GM21360 (cell line): ENCODE measurements around the gene GSS.

Experiments
- ATAC-seq: cut with Tn5 transposase; IDR thresholded peaks from one replicate; pipeline ENCODE4 v1.9.1; 2021; ENCODE audit warnings: mild to moderate bottlenecking, moderate library complexity; ENCODE audit not compliant: unreplicated experiment

Gene GSS

DNA sequence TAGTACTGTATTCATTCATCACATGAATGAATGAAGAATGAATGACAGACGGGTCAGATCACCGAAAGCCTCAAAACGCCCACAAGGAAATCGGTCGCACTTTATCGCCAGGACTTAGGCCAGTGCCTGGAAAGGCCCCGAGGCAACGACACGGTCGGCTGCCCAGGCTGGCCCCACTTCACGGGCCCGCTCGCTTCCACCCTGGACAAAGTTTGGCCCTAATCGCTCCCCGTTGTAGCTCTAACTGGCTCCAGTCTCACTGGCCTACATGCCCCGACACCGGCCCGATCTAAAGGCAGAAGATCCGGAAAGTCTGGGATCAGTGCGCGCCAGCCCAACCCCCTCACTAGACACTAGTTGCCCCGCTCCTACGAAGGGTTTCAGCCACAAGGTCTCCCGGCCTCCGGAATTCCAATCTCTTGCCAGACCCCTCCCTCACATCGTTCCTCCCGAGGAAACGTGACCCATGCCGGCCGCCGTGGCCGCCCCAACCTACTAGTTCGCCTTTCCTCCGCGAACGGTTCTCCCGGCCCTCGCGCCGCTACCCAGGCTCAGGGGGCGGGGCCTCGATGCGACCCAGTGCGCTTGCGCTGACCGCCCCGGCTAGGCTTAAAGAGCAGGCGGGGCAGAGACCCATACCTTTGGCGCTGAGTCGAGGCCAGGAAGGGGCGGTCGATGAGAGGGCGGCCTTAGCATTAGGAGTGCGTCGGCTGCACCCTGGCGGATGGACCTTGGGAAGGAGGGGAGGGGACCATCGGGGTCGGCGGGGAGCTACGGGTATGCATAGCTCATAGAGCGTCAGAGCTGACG, at the start of gene GSS, which contains the start of gene MYH7B:
GSS (minus strand) TSS at position 576 of the 810 bp plus-strand sequence. CDS start 3,954 bp downstream, outside the sequence.
MYH7B (plus strand) TSS at position 638 of the 810 bp plus-strand sequence. CDS start 22,138 bp downstream, outside the sequence.
- peak; percentile 84 for ATAC-seq

DNA sequence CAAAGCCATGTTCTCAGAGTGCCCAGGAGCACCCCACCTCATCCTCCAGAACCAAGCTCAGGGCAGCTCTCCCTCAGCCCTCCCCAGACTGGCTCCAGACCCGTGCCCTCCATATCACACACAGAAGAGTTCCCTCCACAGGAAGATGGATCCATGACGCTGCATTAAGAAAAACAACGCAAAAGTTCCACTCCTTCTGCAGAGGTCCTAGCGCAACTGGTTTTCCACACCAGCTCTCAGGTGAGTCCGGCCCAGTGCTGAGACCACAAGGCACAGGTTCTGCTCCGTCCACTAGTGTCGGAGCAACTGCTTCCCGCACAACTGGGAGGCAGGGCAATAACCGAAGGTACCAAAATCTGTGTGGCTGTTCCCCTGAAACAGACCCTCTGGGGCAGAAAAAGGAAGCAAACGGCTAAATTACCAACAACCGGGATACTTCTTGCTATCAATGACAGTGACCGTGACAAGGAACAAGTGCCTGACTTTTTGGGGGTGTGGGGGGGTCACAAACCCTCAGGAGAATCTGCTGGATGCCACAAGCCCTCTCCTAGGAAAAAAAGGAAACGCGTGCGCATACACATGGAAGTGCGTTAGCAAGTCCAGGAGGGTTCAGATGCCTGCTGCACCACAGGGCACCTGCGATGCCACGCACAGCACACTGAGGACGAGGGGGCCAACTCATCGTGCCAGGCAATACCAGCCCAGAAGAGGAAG, 49.3 kb upstream of the GSS start:
- no peak for ATAC-seq

DNA sequence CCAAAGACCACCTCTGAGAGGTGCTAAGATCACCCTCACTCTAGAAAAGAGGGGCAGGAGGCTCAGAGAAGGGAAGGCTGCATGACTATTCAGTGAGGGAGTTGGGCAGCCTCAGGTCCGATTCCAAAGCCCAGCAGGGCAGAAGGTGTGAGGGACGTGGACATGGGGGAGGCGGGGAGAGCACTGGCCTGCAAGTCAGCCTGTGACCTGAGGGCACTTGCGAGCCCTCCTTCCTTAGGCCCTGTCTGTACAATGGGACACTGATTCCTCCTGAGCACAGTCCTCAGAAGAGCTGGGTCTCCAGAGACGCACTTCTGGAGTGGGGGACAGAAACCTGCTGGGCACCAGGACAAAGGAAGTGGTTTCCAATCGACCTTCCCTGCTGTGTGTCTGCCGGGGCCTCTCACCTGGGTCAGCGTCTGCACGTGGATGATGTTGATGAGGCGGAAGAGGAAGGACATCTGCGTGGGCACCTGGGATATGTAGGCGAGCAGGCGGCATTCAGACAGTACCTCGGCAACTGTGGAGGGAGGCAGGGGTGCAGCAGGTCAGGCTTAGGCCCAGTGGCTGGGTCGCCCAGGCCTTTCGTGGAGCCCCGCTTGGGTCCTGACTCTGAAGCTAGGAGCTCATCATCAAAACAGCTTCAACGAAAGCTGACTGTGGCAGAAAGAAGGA, 48.6 kb upstream of the GSS start:
- ATAC-seq = no peak

DNA sequence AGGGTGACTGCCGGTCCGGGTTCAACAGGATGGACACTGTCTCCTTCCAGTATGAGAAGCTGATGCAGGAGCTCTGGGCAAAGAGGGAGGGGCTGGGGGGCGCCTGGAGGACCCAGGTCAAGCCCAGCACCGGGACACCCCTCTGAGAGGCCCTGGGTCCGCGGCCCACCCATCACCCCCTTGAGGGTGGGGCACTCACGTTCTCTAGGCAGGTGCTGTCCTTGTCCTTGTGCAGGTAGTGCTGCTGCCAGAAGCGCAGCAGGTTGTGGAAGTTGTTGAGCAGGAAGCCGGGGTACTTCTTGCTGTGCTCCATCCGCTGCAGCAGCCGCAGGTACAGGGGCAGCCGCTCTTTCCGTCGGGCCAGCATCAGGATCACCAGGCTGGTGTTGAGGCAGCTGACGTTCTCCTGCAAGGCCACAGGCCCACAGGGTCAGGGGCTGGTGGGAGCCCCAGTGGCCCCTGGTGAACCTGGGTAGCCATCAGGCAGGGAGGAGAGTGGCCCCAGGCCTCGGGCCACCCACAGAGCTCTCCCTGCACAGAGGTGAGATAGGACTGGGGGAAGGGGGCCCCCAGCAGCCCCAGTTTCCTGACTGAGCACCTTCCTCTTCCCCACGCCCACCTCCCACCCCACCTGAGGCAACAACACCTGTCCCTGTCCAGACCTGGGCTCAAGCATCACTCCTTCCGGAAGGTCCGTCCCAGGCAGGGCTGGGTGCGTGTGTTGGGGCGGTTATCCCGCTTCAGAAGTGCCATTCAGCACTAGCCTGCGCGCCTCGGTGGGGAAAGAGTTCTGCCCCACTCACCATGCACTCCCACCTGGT, 47.8 kb upstream of the GSS start:
- ATAC-seq = no peak

DNA sequence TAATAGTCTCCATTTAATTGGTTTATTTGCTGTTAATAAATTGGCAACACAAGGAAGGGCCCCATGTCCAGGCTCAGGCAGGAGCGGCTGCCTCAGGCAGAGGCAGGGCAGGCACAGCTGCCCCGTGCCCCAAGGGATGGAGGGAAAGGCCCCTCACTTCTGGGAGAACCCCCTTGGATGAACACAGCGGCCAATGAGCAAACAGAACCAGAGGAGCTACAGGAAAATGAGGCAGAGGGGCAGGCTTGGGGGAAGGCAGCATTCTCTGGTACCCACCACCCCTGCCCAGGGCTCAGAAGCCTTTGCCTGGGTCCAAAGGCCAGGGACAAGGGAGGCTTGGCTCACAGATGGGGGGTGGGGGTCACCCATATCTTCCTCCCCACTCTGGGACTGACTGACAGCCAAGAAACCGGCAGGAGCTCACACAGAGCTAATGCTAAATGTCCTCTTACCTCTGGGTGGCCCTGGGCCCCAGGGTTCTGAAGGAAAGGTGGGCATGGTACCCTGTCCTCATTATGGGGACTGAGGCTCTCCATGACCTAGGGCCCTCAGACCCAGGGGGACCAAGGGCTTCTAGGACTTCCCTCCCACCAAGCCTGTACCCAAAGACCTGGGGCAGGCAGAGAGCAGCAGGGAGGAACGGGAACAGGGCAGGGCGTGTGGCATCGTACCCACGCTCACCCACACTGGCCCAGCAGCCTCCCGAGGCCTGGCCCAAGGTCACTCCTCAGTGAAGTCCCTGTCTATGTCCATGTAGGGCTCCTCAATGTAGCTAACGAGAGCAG, 47.0 kb upstream of the GSS start:
- ATAC-seq = no peak

DNA sequence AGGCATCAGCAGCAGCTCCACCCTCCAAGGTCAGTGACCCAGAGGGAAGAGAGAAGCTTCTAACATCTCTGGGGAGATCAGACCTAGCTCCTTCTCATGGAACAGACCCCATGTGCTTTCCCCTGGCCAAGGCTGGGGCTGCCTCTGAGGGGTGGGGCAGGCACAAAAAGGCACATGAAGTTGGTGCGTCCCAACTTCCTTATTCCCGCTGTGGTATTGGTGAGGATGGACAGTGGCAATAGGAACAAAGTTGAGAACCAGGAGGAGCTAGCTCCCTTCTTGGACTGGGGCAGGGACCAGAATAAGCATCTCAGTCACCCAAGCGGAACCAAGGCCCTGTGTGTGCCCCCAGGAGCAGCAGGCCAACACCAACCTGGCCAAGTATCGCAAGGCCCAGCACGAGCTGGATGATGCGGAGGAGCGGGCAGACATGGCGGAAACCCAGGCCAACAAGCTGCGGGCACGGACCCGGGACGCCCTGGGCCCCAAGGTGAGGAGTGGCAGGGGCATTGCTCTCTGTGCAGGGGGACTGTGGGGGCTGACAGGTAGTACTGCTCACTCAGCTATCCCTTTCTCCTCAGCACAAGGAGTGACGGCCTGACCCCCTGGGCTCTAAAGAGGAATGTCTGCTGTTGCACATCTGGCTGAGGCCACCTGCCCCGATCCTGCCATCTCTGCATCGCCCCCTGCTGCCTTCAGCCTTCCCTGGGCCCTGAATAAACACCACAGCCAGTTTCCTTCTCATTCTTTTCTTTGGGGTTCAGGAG, 46.2 kb upstream of the GSS start:
- ATAC-seq = no peak

DNA sequence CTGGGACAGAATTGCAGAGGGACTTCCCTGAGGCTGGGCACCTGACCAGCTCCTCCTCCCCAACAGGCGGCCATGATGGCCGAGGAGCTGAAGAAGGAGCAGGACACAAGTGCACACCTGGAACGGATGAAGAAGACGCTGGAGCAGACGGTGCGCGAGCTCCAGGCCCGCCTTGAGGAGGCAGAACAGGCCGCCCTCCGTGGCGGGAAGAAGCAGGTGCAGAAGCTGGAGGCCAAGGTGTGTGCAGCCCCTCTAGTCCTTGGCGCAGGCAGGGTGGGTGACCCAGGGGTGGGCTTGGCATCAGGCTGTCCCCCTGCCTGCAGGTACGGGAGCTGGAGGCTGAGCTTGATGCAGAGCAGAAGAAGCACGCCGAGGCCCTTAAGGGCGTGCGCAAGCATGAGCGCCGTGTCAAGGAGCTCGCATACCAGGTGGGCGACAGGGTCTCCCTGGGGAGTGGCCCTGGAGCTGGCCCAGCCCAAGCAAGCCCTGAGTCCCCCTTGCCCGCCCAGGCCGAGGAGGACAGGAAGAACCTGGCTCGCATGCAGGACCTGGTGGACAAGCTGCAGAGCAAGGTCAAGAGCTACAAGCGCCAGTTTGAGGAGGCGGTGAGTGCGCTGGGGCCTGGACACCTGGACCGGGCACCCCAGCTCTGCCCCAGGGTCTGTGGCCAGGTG, 45.5 kb upstream of the GSS start:
- ATAC-seq = no peak

DNA sequence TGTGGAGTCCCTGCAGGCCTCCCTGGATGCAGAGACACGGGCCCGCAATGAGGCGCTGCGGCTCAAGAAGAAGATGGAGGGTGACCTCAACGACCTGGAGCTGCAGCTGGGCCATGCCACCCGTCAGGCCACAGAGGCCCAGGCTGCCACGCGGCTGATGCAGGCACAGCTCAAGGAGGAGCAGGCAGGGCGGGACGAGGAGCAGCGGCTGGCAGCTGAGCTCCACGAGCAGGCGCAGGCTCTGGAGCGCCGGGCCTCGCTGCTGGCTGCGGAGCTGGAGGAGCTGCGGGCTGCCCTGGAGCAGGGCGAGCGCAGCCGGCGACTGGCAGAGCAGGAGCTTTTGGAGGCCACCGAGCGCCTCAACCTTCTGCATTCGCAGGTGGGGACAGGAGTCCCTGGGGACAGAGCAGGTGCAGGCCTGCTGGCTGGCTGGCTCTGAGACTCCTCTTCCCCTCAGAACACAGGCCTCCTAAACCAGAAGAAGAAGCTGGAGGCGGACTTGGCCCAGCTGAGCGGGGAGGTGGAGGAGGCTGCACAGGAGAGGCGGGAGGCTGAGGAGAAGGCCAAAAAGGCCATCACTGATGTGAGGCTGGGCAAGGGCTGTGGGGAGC, 44.8 kb upstream of the GSS start:
- no peak for ATAC-seq

DNA sequence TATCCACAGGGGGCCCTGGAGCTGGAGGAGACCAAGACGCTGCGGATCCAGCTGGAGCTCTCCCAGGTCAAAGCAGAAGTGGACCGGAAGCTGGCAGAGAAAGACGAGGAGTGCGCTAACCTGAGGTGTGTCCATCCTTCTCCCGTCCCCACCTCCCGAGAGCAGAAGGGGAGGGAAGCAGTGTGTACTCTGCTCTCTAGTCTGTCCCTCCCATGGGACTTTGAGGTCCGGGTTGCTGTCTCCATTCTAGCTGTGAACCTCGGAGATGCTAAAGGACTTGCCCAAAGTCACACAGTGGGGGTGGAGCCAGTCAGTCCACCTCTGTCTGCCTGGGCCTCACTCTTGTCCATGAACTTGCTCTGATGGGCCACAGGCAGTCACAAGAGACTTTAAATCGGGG, 44.2 kb upstream of the GSS start:
- ATAC-seq = no peak

DNA sequence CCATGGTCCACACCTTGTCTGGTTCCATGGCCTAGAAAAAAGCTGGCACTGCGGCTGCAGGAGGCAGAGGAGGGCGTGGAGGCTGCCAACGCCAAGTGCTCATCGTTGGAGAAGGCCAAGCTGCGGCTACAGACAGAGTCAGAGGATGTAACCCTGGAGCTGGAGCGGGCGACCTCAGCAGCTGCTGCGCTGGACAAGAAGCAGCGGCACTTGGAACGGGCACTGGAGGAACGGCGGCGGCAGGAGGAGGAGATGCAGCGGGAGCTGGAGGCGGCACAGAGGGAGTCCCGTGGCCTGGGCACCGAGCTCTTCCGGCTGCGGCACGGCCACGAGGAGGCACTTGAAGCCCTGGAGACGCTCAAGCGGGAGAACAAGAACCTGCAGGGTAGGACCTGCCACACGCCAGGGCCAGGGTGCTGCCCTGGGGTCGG, 43.4 kb upstream of the GSS start:
- no peak for ATAC-seq

DNA sequence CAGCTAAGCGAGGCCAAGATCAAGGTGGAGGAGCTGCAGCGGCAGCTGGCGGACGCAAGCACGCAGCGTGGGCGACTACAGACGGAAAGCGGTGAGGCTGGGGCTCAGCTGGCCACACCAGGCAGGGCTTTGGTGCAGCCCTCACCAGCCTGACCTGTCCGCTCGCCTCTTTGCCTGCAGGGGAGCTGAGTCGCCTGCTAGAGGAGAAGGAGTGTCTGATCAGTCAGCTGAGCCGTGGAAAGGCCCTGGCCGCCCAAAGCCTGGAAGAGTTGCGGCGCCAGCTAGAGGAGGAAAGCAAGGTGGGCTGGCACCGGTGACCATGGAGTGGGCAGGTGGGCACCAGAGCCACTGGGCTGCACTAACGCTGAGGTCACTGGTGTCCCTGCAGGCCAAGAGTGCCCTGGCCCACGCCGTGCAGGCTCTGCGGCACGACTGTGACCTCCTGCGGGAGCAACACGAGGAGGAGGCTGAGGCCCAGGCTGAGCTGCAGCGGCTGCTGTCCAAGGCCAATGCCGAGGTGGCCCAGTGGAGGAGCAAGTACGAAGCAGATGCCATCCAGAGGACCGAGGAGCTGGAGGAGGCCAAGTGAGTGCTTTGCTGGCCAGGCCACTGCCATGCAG, 42.8 kb upstream of the GSS start:
- ATAC-seq = no peak

DNA sequence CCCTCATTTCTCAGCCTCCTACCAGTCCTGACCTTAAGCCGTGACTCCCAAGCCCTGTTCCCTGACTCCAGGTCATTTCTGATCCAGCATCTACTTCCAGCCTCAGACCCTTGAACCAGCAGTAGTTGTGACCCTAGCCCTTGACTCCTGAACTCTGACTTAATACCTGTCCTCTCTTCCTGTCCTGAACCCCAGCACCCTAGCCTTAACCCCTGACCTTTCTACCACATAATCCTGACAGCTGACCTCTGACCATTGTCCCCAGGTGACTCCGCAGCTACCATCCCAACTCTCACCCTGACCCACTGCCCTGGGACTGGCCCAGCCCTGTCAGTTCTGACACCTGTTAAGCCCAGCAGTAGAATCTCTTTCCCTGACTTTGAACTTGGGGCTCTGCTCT, 42.2 kb upstream of the GSS start:
- ATAC-seq = no peak

DNA sequence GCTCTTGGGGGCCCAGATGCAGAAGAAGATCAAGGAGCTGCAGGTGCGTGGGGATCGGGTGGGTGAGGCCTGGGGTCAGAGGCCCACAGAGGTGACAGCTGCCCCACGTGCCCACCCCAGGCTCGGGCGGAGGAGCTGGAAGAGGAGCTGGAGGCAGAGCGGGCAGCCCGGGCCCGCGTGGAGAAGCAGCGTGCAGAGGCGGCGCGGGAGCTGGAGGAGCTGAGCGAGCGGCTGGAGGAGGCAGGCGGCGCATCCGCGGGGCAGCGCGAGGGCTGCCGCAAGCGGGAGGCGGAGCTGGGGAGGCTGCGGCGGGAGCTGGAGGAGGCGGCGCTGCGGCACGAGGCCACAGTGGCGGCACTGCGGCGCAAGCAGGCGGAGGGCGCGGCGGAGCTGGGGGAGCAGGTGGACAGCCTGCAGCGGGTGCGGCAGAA, 41.5 kb upstream of the GSS start:
- no peak for ATAC-seq

DNA sequence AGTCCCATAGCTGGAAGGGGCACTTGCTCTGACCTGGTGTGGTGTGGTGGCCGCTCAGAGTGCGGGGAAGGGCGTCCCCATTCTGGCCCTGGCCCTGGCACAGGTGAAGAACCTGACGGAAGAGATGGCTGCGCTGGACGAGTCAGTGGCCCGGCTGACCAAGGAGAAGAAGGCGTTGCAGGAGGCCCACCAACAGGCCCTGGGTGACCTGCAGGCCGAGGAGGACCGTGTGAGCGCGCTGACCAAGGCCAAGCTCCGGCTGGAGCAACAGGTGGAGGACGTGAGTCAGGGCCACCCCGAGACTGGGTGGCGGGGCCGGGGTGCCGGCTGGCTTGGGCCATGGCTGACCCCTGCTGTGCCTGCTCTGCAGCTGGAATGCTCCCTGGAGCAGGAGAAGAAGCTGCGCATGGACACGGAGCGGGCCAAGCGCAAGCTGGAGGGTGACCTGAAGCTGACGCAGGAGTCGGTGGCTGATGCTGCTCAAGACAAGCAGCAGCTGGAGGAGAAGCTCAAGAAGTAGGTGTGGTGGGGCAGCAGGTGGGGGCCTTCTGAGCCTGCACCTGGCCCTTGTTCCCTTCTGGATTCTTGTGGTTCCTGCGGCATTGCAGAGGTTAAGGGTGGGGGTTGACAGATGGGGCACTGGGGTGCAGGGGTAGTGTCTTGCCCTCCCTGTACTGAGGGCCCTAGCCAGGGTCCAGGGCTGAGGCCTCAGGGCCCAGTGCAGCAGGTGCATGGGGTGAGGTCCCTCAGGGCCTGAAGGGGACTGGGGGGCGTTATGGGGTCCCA, 40.8 kb upstream of the GSS start:
- no peak for ATAC-seq

DNA sequence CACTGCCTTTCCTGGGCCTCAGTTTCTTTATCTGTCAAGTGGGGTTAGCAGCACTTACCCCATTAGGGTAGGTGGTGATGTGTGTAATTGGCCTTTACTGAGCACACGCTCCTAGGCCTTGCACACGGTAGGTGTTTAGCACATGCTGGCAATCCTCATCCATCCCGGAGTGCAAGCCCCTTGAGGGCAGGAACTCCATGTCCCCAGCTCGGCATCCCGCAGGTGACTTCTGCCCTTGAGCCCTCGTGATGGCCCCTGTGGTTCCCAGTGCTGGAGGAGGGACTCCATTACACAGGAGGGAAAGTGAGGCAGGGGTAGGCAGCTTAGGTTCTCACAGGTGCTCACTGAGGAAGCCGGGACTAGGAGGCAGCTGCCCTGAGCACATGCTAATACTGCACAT, 40.1 kb upstream of the GSS start:
- no peak for ATAC-seq

DNA sequence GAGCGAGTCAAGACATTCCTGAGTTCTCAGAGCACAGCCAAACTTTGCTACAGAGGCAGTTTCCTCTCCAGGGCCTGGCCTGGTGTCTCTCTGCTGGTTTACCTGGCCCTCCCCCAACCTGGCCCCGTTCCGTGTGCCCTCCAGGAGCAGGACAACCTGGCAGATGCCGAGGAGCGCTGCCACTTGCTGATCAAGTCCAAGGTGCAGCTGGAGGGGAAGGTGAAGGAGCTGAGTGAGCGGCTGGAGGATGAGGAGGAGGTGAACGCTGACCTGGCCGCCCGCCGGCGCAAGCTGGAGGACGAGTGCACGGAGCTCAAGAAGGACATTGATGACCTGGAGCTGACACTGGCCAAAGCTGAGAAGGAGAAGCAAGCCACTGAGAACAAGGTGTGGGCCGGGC, 39.6 kb upstream of the GSS start:
- no peak for ATAC-seq

DNA sequence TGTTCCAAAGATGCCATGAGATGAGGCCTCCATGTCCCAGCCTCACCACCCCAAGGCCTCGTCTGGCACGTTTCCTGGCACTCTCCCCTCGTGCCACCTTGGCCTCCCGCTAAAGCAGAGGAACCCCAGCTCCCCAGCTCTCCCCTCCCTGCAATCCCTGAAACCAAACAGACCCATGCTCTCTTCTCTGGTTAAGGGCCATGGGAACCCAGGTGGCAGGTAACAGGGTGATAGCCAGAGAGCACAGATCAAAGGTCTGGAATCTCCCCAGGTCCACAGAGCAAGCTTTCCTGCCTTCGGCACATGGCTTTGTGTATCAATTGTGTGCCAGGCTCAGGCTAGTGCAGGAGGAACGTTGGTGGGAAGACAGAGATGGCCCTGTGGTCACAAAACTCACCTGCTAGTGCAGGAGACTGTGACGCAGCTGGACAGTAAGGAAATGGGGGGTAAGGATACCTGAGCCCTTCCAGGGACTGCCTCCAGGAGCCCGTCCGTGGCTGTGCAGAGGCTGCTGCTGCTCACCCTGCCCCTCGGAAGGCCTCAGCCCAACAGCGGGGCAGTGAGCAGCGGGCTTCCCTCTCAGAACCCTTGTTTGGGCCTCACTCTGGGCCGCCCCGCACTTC, 39.0 kb upstream of the GSS start:
- no peak for ATAC-seq
